ENCODE results near the gene ASIC5. TPM values are rescaled to one million over a fixed set of nuclear protein-coding genes. Genes with fewer than 3 reads are reported as not detected.

ASIC5 gene
- total RNA-seq, 4 donors from 2014 or later = not detected

DNA sequence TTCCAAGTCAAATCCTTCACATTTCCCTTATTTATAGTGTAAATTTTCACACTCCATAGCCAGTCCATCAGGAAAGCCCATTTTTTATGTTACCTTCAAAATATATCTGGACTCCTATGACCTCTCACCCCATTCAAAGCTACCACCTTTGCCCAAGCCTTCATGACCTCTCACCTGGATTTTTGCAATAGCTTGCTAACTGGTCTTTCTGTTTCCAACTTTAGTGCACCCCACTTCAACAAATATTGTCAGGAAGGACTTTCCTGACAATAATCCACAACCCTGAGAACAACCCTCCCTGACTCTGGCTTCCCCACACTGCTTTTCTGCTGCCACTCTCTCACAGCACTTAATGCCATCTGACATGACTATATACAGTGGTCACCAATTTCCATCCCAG is 33.4 kb downstream of the ASIC5 start:
- Histone ChIP-seq H3K27me3 (no peaks in the 10 kb centered on the region), H3K27ac (replicated peaks in 1 of 4) (no peak overlapping the region), H3K36me3 (no peaks in the 10 kb centered on the region), H3K4me3 (no peak overlapping the region), H3K9me3 (no peaks in the 10 kb centered on the region), H3K4me1 (no peaks in the 10 kb centered on the region)
- TF ChIP-seq EP300 (IDR thresholded peaks at IDR 0.05) (no peak), POLR2A (IDR thresholded peaks at IDR 0.05; ENCODE audit: low read depth) (no peak), POLR2AphosphoS5 (IDR thresholded peaks at IDR 0.05) (no peak)
- TF ChIP-seq, protein P1, sequence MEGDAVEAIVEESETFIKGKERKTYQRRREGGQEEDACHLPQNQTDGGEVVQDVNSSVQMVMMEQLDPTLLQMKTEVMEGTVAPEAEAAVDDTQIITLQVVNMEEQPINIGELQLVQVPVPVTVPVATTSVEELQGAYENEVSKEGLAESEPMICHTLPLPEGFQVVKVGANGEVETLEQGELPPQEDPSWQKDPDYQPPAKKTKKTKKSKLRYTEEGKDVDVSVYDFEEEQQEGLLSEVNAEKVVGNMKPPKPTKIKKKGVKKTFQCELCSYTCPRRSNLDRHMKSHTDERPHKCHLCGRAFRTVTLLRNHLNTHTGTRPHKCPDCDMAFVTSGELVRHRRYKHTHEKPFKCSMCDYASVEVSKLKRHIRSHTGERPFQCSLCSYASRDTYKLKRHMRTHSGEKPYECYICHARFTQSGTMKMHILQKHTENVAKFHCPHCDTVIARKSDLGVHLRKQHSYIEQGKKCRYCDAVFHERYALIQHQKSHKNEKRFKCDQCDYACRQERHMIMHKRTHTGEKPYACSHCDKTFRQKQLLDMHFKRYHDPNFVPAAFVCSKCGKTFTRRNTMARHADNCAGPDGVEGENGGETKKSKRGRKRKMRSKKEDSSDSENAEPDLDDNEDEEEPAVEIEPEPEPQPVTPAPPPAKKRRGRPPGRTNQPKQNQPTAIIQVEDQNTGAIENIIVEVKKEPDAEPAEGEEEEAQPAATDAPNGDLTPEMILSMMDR (IDR thresholded peaks at IDR 0.05) = no peak
- DNase-seq (ENCODE audit: extremely low spot score) = no peak
- intact Hi-C loops (cut with DNase I) = no loop called here

DNA sequence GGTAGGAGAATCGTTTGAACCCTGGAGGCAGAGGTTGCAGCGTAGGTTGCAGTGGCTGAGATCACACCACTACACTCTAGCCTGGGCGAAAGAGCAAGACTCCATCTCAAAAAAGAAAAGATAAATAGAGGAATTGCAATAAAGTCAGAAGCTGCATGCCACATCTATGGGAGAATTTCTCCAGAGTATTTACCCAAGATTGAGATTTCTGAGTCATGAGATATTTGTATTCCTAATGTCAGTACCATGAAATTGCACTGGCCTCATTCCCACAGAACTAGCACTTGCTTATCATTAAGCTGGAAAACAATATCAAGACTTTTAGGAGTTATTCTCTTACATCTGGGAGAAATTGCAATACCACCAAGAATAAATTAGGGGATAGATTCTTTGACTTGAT is 37.4 kb downstream of the ASIC5 start:
- Histone ChIP-seq H3K36me3 (no peaks in the 10 kb centered on the region), H3K4me3 (no peak overlapping the region), H3K4me1 (no peaks in the 10 kb centered on the region), H3K9me3 (no peaks in the 10 kb centered on the region), H3K27me3 (no peaks in the 10 kb centered on the region), H3K27ac (replicated peaks in 1 of 4) (no peak overlapping the region)
- TF ChIP-seq EP300 (IDR thresholded peaks at IDR 0.05) (no peak), POLR2A (IDR thresholded peaks at IDR 0.05; ENCODE audit: low read depth) (no peak)
- no peak for DNase-seq (ENCODE audit: extremely low spot score)
- intact Hi-C loops (cut with DNase I) = no loop called here
- WGBS = 88% methylated on average over 3 of the region's 3 CpGs

DNA sequence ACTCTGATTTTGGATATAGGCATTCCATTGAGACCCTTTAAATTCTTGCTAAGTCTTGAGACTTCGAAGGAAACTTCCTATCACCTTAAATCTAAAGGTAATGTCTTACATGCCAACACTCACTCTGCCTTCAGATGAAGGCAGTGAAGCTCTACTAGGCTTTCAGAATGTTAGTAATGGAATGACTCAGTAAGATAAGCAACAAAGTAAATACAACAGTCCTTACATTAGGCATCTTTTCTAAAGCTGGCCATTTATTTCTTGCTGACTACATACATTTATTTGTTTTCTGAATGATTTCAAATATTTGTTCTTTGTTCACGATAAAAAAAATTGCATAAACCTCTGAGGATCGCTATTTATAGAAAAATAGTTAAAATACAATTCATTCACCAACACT is 43.5 kb downstream of the ASIC5 start:
- WGBS = 89% methylated on average over 3 of the region's 3 CpGs

DNA sequence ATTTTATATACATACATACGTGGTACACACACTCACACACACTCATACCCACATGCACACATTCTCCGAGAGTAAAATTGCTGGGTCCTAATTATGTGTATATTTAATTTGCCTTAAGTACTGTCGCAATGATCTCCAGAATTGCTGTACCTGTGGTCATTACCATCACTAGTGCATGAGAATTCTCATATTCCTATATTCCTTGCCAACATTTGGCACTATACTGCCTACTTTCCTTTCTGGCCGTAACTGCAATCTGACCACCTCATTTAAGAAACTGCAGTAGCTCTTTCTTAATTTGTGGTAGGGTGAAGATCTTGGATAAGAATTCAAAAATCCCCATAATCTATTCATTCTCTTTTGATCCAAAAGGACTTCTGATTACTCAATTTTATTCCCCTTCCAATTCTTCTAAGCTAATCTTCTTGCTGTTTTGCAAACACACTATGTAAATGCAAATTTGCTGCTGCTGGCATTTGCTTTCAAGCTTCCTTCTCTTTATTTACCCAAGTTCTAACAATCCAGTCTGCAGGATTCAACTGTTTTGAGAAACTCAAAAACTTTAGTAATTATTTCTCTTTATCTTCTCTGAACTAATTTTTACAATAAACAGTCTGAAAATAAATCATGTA is 45.1 kb downstream of the ASIC5 start:
- Histone ChIP-seq H3K4me3 (no peak overlapping the region), H3K9me3 (no peaks in the 10 kb centered on the region), H3K36me3 (no peaks in the 10 kb centered on the region), H3K4me1 (peaks cover 0 to 8% (median 0%) of the 10 kb centered on the region in 4 donors), H3K27me3 (no peaks in the 10 kb centered on the region), H3K27ac (replicated peaks in 1 of 4) (no peak overlapping the region)
- TF ChIP-seq, protein P1 (IDR thresholded peaks at IDR 0.05) = no peak
- TF ChIP-seq POLR2AphosphoS5 (IDR thresholded peaks at IDR 0.05) (no peak), POLR2A (IDR thresholded peaks at IDR 0.05; ENCODE audit: low read depth) (no peak), EP300 (IDR thresholded peaks at IDR 0.05) (no peak)
- intact Hi-C loops (cut with DNase I) = no loop called here
- 95% methylated on average over 4 of the region's 4 CpGs for WGBS
- no peak for DNase-seq (ENCODE audit: extremely low spot score)

More for the DNA sequence above, 43.5 kb downstream of the ASIC5 start:
- DNase-seq (ENCODE audit: extremely low spot score) = no peak
- H3K4me3 ChIP-seq = no peak overlapping the region
- no peaks in the 10 kb centered on the region for H3K27me3 ChIP-seq
- no peak overlapping the region for H3K27ac ChIP-seq (replicated peaks in 1 of 4)
- H3K36me3 ChIP-seq = no peaks in the 10 kb centered on the region
- no peaks in the 10 kb centered on the region for H3K9me3 ChIP-seq
- intact Hi-C loops (cut with DNase I) = no loop called here
- TF ChIP-seq, protein P1 (IDR thresholded peaks at IDR 0.05) = no peak
- TF ChIP-seq POLR2AphosphoS5 (IDR thresholded peaks at IDR 0.05) (no peak), EP300 (IDR thresholded peaks at IDR 0.05) (no peak), POLR2A (IDR thresholded peaks at IDR 0.05; ENCODE audit: low read depth) (no peak)
- H3K4me1 ChIP-seq = peaks cover 0 to 8% (median 0%) of the 10 kb centered on the region in 4 donors

DNA sequence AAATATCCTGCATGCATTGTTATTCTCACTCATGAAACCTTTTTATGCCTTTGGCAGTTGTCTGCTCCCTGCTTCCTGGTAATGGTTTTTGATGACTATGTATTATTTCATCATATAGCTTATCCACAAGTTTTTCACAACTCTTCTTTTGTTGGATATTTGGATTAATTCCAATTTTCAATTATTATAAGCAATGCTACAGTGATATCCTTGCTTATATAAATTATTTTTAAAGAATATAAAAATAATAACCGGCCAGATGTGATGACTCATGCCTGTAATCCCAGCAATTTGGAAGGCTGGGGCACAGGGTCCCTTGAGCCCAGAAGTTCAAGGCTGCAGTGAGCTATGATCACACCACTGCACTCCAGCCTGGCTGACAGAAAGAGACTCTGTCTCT is 47.0 kb downstream of the ASIC5 start:
- H3K4me1 ChIP-seq = peaks cover 0 to 8% (median 0%) of the 10 kb centered on the region in 4 donors
- H3K4me3 ChIP-seq = no peak overlapping the region
- 50% methylated on average over 1 of the region's 1 CpG for WGBS
- no peaks in the 10 kb centered on the region for H3K27me3 ChIP-seq
- H3K9me3 ChIP-seq = no peaks in the 10 kb centered on the region
- no peaks in the 10 kb centered on the region for H3K36me3 ChIP-seq
- intact Hi-C loops (cut with DNase I) = no loop called here
- TF ChIP-seq EP300 (IDR thresholded peaks at IDR 0.05) (no peak), POLR2A (IDR thresholded peaks at IDR 0.05; ENCODE audit: low read depth) (no peak), POLR2AphosphoS5 (IDR thresholded peaks at IDR 0.05) (no peak)
- TF ChIP-seq, protein P1 (IDR thresholded peaks at IDR 0.05) = no peak
- H3K27ac ChIP-seq (replicated peaks in 1 of 4) = no peak overlapping the region
- no peak for DNase-seq (ENCODE audit: extremely low spot score)

Measured in esophagus muscularis mucosa (tissue), 4 donors.